Upper lobe of left lung (tissue), 6 donors: ENCODE results near the gene ADGRV1. TPM values are rescaled to one million over a fixed set of nuclear protein-coding genes. Genes with fewer than 3 reads are reported as not detected.
"Not testable (repeated sequence)": the region's sequence is repeated elsewhere in the genome, so short reads cannot be mapped to it uniquely, and the experiment has no call there.

Source experiments
- ATAC-seq, 2 donors: fragments of 200-7000 bp; cut with Tn5 transposase; one replicate each; pipeline ENCODE4 v1.9.1; 2022; ENCODE audit warnings: mild to moderate bottlenecking in 2 of 2, moderate library complexity in 2 of 2; ENCODE audit not compliant: low FRiP score in 2 of 2
- DNase-seq, 2 donors: peaks; one replicate each; pipeline ENCODE4 v3.0.0-alpha.2; 2019 to 2020
- H3K27ac ChIP-seq, 4 donors: fragments of 200-600 bp; sonication (generic); one replicate each; pipeline ENCODE4 v1.5.1; 2016 to 2019
- H3K27me3 ChIP-seq, 4 donors: fragments of 200-600 bp; sonication (generic); one replicate each; pipeline ENCODE4 v1.5.1; 2017 to 2019
- H3K36me3 ChIP-seq, 4 donors: fragments of 200-600 bp; sonication (generic); one replicate each; pipeline ENCODE4 v1.5.1; 2016 to 2019
- H3K4me1 ChIP-seq, 4 donors: fragments of 200-600 bp; sonication (generic); one replicate each; pipeline ENCODE4 v1.5.1; 2018 to 2019
- H3K4me3 ChIP-seq, 4 donors: fragments of 200-600 bp; sonication (generic); one replicate each; pipeline ENCODE4 v1.5.1; 2017 to 2019; ENCODE audit warnings: mild to moderate bottlenecking in 2 of 4, moderate library complexity in 1 of 4
- H3K9me3 ChIP-seq, 4 donors: fragments of 200-600 bp; sonication (generic); one replicate each; pipeline ENCODE4 v1.5.1; 2018 to 2019
- CTCF ChIP-seq, 6 experiments: fragments of 450-650 bp in 4 of 6; fragments of 200-600 bp in 2 of 6; sonication (generic) in 2 of 6; IDR thresholded peaks; one replicate each; pipeline ENCODE4 v1.5.1; 2016 to 2019; ENCODE audit warnings: antibody characterized with exemption in 6 of 6
- EP300 ChIP-seq, 4 donors: sonication (generic); formaldehyde crosslinking; IDR thresholded peaks; one replicate each; pipeline ENCODE4 v1.5.1; 2017; ENCODE audit warnings: antibody characterized with exemption in 4 of 4, control low read depth in 2 of 4
- POLR2A ChIP-seq, 4 donors: fragments of 450-650 bp; IDR thresholded peaks; one replicate each; pipeline ENCODE4 v1.5.1; 2016 to 2017; ENCODE audit warnings: antibody characterized with exemption in 4 of 4, mild to moderate bottlenecking in 2 of 4
- POLR2AphosphoS5 ChIP-seq, 2 donors: sonication (generic); formaldehyde crosslinking; IDR thresholded peaks; one replicate each; pipeline ENCODE4 v1.5.1; 2017; ENCODE audit warnings: antibody characterized with exemption in 2 of 2
- WGBS, 2 donors: methylation state at CpG; one replicate each; pipeline ENCODE4 v1.1.5; 2017 to 2018; 5-methylcytosine and 5-hydroxymethylcytosine counted together
- total RNA-seq, 6 donors: library from RNA; depleted of rRNA in 4 of 6; stranded (reverse); fragments of >200 nt in 4 of 6; gene quantifications; one replicate each; pipeline versions ENCODE4 v1.1.0 to v1.2.1, GENCODE V29; 2016 to 2021
- donor health status: DM: no; HTN: no; CAD: no; lungs with moderate emphysema.
- donor health status: DM: no; HTN: yes; CAD: no; lungs with severe emphysema.

Gene ADGRV1
- total RNA-seq, 6 donors from 2014 or later = 22.3 to 129 (median 60.4) TPM

- Histone ChIP-seq H3K36me3 (no peaks in the 10 kb centered on the region), H3K27me3 (no peaks in the 10 kb centered on the region), H3K9me3 (no peaks in the 10 kb centered on the region), H3K4me3 (no peak overlapping the region), H3K4me1 (no peaks in the 10 kb centered on the region), H3K27ac (no peak overlapping the region)
- DNase-seq (no peak), ATAC-seq (no peak)
- TF ChIP-seq EP300 (IDR thresholded peaks at IDR 0.05) (no peak), CTCF (IDR thresholded peaks at IDR 0.05) (no peak), POLR2A (IDR thresholded peaks at IDR 0.05) (no peak), POLR2AphosphoS5 (IDR thresholded peaks at IDR 0.05) (no peak)
- WGBS, 2 donors = 85 to 87% methylated on average over 7 of the region's 7 CpGs
These were observed 287.3 kb downstream of the ADGRV1 start for GRCh38 chr5:90845723-90846554.

DNA sequence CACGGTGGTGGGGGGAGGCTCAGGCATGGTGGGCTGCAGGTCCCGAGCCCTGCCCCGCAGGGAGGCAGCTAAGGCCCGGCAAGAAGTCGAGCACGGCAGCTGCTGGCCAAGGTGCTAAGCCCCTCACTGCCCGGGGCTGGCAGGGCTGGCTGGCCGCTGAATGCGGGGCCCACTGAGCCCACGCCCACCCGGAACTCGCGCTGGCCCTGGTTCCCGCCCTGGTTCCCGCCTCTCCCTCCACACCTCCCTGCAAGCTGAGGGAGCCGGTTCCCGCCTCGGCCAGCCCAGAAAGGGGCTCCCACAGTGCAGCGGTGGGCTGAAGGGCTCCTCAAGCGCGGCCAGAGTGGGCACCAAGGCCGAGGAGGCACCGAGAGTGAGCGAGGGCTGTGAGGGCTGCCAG lies 289.0 kb downstream of the ADGRV1 start:
- H3K27me3 ChIP-seq, H3K36me3 ChIP-seq, H3K27ac ChIP-seq, ATAC-seq, H3K4me3 ChIP-seq, H3K4me1 ChIP-seq, H3K9me3 ChIP-seq: not testable (repeated sequence)
- WGBS, 2 donors = 98% methylated on average over 5 to 16 of the region's 24 CpGs
- DNase-seq = peak in 1 of 2 donors; percentile 65

DNA sequence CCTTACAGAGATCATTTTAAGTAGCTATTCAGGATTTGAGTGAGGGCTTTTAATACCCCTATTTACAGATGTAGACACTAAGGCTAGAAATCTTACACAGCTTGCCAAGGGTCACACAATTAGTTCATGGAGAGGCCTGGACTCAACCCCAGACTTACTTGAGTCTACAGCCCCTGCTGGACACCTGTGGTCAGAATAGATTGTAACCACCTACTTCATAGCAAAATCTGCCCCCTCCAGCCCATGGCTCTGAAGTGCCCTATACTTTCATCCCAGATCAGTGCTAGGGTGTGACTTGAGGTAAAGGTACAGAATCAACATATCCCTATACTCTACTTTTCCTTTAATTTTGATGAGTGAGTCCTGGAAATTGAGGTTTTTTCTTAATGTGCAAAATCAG lies 291.3 kb downstream of the ADGRV1 start:
- TF ChIP-seq POLR2A (IDR thresholded peaks at IDR 0.05) = no peak
- no peak for TF ChIP-seq EP300 (IDR thresholded peaks at IDR 0.05)
- TF ChIP-seq CTCF (IDR thresholded peaks at IDR 0.05) = no peak
- no peak for TF ChIP-seq POLR2AphosphoS5 (IDR thresholded peaks at IDR 0.05)
- H3K4me1 ChIP-seq = no peaks in the 10 kb centered on the region
- H3K9me3 ChIP-seq = no peaks in the 10 kb centered on the region
- ATAC-seq (no peak), DNase-seq (no peak)
- H3K36me3 ChIP-seq = no peaks in the 10 kb centered on the region
- no peak overlapping the region for H3K27ac ChIP-seq
- no peak overlapping the region for H3K4me3 ChIP-seq
- no peaks in the 10 kb centered on the region for H3K27me3 ChIP-seq

DNA sequence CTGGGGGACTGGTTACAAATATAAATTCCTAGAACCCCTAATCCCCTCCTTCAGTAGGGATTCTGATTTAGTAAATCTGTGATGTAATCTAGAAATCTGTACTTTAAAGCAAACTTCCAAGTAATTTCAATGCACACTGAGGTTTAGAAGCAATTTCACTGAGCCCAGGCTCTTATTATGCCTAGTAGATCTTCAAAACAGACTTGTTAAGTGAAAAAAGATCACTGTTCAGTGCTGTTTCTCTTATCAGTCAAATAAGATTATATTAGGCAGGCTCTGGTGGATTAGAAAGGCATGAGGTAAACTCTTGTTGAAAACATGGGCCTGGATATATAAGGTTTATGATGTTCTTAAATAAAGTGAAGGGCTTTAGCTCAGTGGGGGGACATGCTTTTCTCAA lies 293.9 kb downstream of the ADGRV1 start:
- H3K9me3 ChIP-seq = no peaks in the 10 kb centered on the region
- H3K4me1 ChIP-seq = no peaks in the 10 kb centered on the region
- no peaks in the 10 kb centered on the region for H3K27me3 ChIP-seq
- no peaks in the 10 kb centered on the region for H3K36me3 ChIP-seq
- no peak for ATAC-seq
- TF ChIP-seq EP300 (IDR thresholded peaks at IDR 0.05) (no peak), POLR2AphosphoS5 (IDR thresholded peaks at IDR 0.05) (no peak), POLR2A (IDR thresholded peaks at IDR 0.05) (no peak), CTCF (IDR thresholded peaks at IDR 0.05) (no peak)
- DNase-seq = no peak
- no peak overlapping the region for H3K27ac ChIP-seq
- no peak overlapping the region for H3K4me3 ChIP-seq

DNA sequence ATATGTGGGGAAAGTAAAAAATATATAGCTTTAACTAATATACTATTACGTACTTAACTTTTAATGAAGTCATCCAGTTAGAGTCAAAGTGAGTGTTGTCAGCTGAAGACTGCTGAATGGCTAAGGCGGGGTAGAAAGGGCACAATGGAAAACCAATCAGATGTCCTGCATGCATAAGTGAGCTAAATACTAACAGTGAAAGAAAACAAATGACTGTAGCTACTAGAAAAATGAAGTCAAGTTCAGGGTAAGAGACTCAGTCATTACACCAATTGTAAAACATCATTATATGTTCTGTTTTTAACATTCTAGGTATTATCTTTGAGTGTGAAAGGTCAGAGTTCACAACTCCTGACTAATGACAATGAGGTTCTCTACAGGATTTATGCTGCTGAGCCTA lies 295.2 kb downstream of the ADGRV1 start:
- Histone ChIP-seq H3K9me3 (no peaks in the 10 kb centered on the region), H3K27ac (no peak overlapping the region), H3K4me3 (no peak overlapping the region), H3K4me1 (no peaks in the 10 kb centered on the region), H3K36me3 (no peaks in the 10 kb centered on the region), H3K27me3 (no peaks in the 10 kb centered on the region)
- ATAC-seq (no peak), DNase-seq (no peak)
- WGBS, 2 donors = 91 to 95% methylated on average over 2 of the region's 2 CpGs
- no peak for TF ChIP-seq POLR2A (IDR thresholded peaks at IDR 0.05)
- no peak for TF ChIP-seq CTCF (IDR thresholded peaks at IDR 0.05)
- no peak for TF ChIP-seq POLR2AphosphoS5 (IDR thresholded peaks at IDR 0.05)
- no peak for TF ChIP-seq EP300 (IDR thresholded peaks at IDR 0.05)
